NCI-H446 treated with DMSO at 0.1 percent for 48 hours (cell line): Measurements from ENCODE around the gene ZDHHC19.
"Not testable (repeated sequence)": the region's sequence is repeated elsewhere in the genome, so short reads cannot be mapped to it uniquely, and the experiment has no call there.

Experiments
- DNase-seq: peaks from one replicate; lab custom pipeline; 2025; lab: John Stamatoyannopoulos, UW

ZDHHC19 gene

GRCh38 chr3:196225086-196225485 lies 13.9 kb upstream of the ZDHHC19 start:
- DNase-seq: no peak

GRCh38 chr3:196222876-196223595 lies 11.8 kb upstream of the ZDHHC19 start:
- DNase-seq: no peak

DNA sequence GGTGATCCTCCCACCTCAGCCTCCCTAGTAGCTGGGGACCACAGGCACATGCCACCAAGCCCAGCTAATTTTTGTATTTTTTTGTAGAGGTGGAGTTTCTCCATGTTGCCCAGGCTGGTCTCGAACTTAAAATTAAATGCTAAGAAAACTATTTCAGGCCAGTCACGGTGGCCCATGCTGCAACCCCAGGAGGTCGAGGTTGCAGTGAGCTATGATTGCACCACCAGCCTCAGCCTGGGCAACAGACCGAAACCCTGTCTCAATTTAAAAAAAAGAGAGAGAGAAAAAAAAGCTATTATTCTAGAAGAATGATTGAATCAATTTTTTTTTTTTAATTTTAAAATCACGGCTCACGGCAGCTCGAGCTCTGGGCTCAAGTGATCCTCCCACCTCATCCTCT lies 9.8 kb upstream of the ZDHHC19 start:
- no peak for DNase-seq

DNA sequence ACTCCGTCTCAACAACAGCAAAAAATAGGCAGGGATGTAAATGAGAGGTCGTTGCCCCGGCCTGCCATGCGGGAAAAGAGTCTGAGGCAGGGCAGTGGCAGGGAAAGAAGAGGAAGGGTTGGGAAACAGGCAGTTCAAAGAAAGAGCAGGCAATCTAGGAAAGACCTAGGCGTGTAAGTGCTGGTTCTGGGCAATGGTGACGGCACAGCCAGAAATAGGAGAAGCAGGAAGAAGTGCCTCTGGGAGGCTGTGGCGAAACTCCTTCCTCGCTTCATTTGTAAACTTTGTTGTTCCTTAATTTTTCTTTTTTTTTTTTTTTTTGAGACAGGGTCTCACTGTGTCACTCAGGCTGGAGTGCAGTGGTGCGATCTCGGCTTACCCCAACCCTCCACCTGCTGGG lies 9.4 kb upstream of the ZDHHC19 start:
- no peak for DNase-seq

DNA sequence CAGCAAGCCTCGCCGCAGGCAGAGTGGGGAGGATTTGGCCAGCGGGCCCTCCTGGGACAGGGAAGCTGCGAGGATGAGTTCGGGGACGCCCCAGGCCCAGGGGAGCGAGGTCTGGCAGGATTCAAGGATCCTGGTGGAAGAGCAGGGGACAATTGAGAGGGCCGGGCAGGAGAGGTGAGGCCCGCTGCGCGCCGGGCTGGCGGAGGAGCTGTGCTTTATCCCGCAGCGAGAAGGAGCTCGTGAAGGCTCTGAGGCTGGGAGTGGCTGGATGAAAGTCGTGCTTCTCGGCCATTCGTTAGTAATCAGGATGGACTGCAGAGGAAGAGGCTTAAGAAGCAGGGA lies 8.7 kb upstream of the ZDHHC19 start:
- DNase-seq: no peak

GRCh38 chr3:196219194-196219969 lies 8.2 kb upstream of the ZDHHC19 start:
- no peak for DNase-seq

- no peak for DNase-seq
Measured at GRCh38 chr3:196218155-196218712, 7.0 kb upstream of the ZDHHC19 start.

GRCh38 chr3:196217307-196218154 lies 6.3 kb upstream of the ZDHHC19 start:
- no peak for DNase-seq

DNA sequence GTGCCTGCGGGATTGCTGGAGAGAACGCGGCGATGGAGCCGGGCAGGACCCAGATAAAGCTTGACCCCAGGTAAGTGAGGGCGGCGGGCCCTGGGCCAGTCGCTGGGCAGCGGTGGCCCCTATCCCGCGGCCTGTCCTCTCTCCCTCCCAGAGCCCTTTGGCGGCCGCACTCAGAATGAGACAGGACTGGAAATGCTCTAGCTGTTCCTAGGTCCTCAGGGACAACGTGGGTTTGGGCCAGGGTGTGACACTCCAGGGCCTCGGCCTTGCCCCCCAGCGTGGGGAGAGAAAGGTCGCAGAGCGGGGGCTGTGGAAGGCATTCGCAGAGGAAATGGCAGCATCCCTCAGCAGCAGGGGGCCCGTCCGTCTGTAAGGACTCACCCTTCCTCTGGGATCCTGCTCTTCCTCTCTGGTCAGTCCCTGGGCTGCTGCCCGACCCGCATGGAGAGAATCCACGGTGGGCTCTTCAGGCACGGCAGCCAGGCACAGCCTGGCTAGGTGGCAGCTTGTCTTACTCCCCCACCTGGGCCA lies 5.5 kb upstream of the ZDHHC19 start:
- DNase-seq: no peak

- no peak for DNase-seq
Measured at GRCh38 chr3:196216089-196216564, 4.9 kb upstream of the ZDHHC19 start, which contains the start of gene SLC51A. TSS of gene SLC51A (plus strand) at chr3:196216534. CDS start at chr3:196216713, 179 bp downstream.

DNA sequence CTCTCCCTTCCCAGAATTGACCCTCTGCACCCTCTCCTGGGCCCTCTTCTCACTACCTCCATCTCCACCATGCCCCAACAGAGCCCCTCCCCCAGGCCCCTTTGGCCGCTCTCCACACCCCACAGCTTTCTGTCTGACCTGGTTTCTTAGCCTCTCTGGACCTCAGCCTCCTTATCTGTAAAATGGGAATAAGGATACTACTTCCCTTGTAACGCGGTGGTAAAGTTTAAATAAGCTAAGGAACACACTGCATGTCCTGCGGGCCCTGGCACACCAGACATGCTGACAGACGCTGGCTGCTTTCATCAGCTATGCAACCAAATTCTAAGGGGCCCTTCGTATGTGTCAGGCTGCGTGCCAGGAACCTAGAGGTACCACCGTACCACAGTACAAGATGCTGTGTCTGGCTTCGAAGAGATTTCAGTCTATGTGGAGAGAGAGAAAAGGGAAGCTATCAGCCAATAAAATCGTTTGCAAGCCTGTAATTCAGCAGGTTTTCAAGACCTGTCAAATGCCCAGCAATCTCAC lies 4.4 kb upstream of the ZDHHC19 start:
- no peak for DNase-seq

DNA sequence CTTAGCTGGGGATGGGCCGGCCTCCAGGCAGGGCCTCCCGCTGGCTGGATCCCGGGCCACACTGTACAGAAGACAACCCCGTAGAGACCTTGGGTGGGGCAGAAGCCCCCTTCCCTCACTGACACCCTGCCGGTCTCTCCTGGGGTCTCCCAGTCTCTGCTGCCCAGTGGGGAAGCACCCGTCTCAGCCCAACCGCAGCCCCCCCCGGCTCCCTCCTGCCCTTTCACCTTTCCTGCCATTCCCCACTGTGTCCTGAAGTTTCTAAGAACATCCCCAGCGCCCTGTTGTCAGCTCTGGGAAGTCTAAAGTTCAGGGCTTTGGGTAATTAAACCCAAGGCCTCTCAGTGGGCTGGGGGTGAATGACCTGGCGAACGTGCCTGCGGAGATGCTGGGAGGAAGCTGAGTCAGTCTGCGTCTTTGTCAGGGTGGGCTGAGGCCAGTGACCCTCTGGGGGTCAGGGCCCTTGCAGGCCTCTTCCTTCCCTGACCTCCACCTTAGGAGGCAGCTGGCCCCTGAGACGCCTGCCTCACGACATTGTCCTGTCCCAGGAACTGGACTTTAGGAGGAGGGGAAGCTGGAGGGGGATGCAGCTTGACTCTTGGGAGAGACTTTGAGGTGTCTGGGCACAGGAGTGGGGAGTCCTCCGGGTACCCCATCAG lies 3.7 kb upstream of the ZDHHC19 start:
- no peak for DNase-seq

DNA sequence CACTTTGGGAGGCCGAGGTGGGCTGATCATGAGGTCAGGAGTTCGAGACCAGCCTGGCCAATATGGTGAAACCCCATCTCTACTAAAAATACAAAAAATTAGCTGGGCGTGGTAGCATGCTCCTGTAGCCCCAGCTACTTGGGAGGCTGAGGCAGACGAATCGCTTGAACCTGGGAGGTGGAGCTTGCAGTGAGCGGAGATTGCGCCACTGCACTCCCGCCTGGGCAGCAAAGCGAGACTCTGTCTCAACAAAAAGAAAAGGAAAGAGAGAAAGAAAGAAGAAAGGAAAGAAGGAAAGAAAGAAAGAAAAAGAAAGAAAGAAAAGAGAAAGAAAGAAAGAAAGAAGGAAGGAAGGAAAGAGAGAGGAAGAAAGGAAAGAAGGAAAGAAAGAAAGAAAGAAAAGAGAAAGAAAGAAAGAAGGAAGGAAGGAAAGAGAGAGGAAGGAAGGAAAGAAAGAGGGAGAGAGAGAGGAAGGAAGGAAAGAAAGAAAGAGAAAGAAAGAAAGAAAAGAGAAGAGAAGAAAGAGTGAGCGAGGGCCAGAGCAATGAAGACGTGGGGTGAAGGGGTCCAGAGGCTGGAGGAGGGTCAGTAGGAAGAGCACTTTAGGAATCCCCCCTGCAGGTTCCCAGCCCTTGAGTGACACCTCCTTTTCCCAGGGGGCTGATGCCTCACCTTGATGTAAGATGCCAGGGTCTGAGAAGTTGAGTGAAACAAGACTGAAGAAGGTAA lies 1.1 kb downstream of the ZDHHC19 start:
- not testable (repeated sequence) for DNase-seq

DNA sequence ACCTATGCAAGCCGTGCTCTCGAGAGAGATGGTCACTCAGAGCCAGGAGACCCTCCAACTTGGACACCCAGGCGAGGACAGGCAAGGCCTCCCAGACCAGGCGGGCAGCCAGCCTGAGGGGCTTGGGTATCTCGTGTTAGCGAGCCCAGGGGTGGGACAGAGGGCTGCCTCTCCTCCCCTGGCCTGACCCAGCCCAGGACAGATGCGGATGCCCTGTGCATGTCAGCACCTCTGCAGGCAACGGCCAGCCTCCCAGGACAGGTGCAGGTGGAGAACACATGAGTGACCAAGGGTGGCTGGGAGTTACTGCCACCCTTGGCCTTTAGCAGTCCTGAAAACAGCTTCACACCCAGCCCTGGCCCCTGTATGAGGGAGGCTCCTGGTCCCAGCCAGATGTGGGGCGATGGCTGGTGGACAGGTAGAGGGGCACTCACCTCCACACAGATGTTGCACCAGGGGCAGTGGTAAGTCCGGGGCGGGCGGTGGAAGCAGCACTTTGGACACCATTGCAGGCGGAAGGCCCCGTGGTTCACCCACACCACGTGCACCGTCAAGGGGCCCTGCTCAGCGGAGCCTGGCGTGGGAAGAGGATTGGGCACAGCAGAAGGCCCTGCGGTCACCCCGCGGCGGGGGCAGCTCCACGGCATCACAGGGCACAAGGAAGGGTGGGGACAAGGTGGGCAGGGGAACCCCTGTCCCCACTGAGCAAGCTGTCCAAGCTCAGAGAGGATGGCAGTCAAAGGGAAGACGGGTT lies 2.1 kb downstream of the ZDHHC19 start:
- no peak for DNase-seq

DNA sequence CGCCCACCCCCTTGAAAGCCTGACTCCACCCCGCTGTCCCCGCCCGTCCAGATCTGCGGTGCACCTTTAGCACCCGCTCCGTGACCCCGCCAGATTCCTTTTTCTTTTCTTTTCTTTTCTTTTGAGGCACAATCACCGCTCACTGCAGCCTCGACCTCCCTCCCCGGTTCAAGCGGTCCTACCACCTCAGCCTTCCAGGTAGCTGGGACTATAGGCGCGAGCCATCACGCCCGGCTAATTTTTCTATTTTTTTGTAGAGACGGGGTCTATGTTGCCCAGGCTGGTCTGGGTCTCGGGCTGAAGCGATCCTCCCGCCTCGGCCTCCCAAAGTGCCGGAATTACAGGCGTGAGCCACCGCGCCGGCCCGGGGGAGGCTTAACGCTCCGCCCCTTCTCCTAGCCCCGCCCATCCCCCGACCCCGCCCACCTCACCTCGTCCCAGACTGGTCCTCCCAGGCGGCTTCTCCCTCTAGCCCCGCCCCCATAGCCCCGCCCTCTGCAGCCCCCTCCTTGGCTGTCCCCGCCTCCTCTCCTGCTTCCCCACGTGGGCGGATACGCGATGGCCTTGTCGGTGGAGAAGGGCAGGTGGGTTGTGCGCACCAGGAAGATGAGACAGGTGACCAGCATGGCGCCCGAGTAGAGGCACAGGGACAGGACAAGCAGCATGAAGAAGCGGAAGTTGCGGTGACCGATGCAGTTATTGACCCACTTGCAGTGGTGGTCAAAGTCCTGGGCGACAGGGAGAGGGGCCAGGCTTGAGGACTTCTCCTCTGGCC lies 3.2 kb downstream of the ZDHHC19 start:
- no peak for DNase-seq

- no peak for DNase-seq
Measured at GRCh38 chr3:196207159-196207832, 3.9 kb downstream of the ZDHHC19 start.

DNA sequence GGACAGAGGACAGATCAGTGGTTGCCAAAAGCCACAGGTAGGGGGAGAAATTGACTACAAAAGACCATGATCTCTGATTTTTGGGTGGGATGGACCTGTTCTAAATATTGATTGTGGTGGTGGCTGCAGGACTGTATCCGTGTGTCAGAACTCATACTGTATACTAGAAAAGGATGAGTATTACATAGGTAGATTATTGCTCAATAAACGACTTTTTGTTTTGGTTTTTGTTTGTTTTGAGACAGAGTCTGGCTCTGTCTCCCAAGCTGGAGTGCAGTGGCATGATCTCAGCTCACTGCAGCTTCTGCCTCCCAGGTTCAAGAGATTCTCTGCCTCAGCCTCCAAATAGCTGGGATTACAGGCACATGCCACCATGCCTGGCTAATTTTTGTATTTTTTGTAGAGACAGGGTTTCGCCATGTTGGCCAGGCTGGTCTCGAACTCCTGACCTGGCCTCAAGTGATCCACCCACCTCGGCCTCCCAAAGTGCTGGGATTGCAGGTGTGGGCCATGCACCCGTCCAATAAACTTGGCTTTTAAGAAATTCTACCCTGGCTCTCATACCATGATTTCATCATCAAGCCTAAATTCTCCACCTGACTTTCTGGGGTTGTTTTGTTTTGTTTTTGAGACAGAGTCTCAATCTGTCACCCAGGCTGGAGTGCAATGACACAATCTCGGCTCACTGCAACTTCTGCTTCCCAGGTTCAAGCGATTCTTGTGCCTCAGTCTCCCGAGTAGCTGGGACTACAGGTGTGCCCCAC lies 5.6 kb downstream of the ZDHHC19 start:
- DNase-seq: not testable (repeated sequence)

DNA sequence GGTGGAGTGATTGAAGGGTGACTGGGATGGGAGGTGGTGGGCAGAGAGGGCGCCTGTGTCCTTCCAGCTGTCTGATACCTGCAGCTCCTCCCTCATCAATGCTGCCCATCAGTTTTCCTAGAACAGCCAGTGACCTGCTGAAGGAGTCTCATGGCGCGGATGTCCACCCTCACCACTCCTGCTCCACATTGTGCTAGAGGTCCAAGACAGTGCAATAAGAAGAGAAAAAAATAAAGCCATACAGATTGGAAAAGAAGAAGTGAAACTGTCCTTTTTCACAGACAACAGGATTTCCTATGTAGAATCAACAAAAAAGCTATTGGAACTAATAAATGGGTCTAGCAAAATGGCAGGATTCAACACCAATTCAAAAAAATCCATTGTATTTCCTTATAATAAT lies 7.4 kb downstream of the ZDHHC19 start:
- no peak for DNase-seq
